OCI-LY7 (cell line): ENCODE results near the gene NMT1. TPM values are rescaled to one million over a fixed set of nuclear protein-coding genes. Genes with fewer than 3 reads are reported as not detected.

Experiments used
- BruUV-seq: library from RNA; stranded (reverse); fragments of 400-500 nt; replicated peaks from 2 replicates; lab custom pipeline; 2021; lab: Mats Ljungman, UMichigan
- CTCF ChIA-PET: fragments of 300-600 bp; sonication (Branson Sonifier 250); formaldehyde crosslinking; loops from one replicate; lab custom pipeline; 2022; ENCODE audit warnings: antibody characterized with exemption; ENCODE audit not compliant: unreplicated experiment; lab: Charles Lee
- POLR2A ChIA-PET: fragments of 300-600 bp; sonication (Branson Sonifier 250); formaldehyde crosslinking; loops from one replicate; lab custom pipeline; 2022; ENCODE audit warnings: antibody characterized with exemption; lab: Charles Lee
- DNase-seq: peaks from one replicate; pipeline ENCODE4 v3.0.0-alpha.2; 2015; ENCODE audit warnings: low spot score
- H2AFZ ChIP-seq: fragments of 200-600 bp; sonication (generic), shearing (Covaris generic); 2 replicates; pipeline ENCODE4 v1.6.1; 2014; ENCODE audit warnings: mild to moderate bottlenecking, antibody characterized with exemption, low read length, moderate library complexity
- H3K27ac ChIP-seq: fragments of 200-600 bp; sonication (generic); 2 replicates; pipeline ENCODE4 v1.5.1; 2014; ENCODE audit warnings: mixed run types, low read depth, mild to moderate bottlenecking, moderate library complexity, low read length, inconsistent platforms; ENCODE audit not compliant: poor library complexity, severe bottlenecking
- H3K36me3 ChIP-seq: fragments of 200-600 bp; sonication (generic); 2 replicates; pipeline ENCODE4 v1.6.1; 2014; ENCODE audit warnings: mild to moderate bottlenecking, antibody characterized with exemption, low read length, moderate library complexity, mixed read lengths; ENCODE audit not compliant: insufficient read depth
- H3K4me1 ChIP-seq: fragments of 200-600 bp; sonication (generic); 2 replicates; pipeline ENCODE4 v1.5.1; 2014; ENCODE audit warnings: mild to moderate bottlenecking, low read length; ENCODE audit not compliant: insufficient read depth, poor library complexity, severe bottlenecking
- H3K4me2 ChIP-seq: fragments of 200-600 bp; sonication (generic); 2 replicates; pipeline ENCODE4 v1.6.1; 2014; ENCODE audit warnings: mild to moderate bottlenecking, low read length
- H3K4me3 ChIP-seq: fragments of 200-600 bp; sonication (generic); 2 replicates; pipeline ENCODE4 v1.5.1; 2014; ENCODE audit warnings: mild to moderate bottlenecking, low read depth, low read length; ENCODE audit not compliant: poor library complexity, severe bottlenecking
- H3K79me2 ChIP-seq: fragments of 200-600 bp; sonication (generic); 2 replicates; pipeline ENCODE4 v1.6.1; 2016; ENCODE audit warnings: low read depth, mild to moderate bottlenecking, low read length, moderate library complexity, mixed read lengths; ENCODE audit not compliant: insufficient read depth
- H3K9me2 ChIP-seq: fragments of 200-600 bp; sonication (generic); 2 replicates; pipeline ENCODE4 v1.6.1; 2016; ENCODE audit warnings: mild to moderate bottlenecking, low read length, mixed read lengths; ENCODE audit not compliant: insufficient read depth
- H3K9me3 ChIP-seq: fragments of 200-600 bp; sonication (generic); 2 replicates; pipeline ENCODE4 v1.6.1; 2014; ENCODE audit warnings: mild to moderate bottlenecking, mixed run types, low read length, mixed read lengths
- H4K20me1 ChIP-seq: fragments of 200-600 bp; sonication (generic); 2 replicates; pipeline ENCODE4 v1.6.1; 2014; ENCODE audit warnings: mild to moderate bottlenecking, antibody characterized with exemption, low read length, moderate library complexity, mixed read lengths; ENCODE audit not compliant: insufficient read depth
- EZH2phosphoT487 ChIP-seq: fragments of 200-600 bp; sonication (generic); IDR thresholded peaks from 2 replicates; pipeline ENCODE4 v1.6.1; 2018; ENCODE audit warnings: low read depth, borderline replicate concordance, mild to moderate bottlenecking, mixed run types, antibody characterized with exemption, low read length, moderate library complexity, mixed read lengths
- intact Hi-C: fragments of 100-400 bp; cut with micrococcal nuclease; formaldehyde crosslinking; loops from one replicate; pipeline ENCODE4 v1.10.0; 2022; ENCODE audit not compliant: unreplicated experiment
- total RNA-seq, 2 experiments: library from RNA; depleted of rRNA in 1 of 2; stranded (reverse); fragments of >200 nt in 1 of 2; shearing (Covaris generic) in 1 of 2; gene quantifications; 2 replicates each; pipeline ENCODE4 v1.2.3, GENCODE V29; 2014 to 2022
- TF ChIP-seq, protein P1 (sequence below): fragments of 200-600 bp; sonication (generic); conservative IDR thresholded peaks from 2 replicates; pipeline ENCODE4 v1.5.1; 2014; ENCODE audit warnings: mild to moderate bottlenecking, antibody characterized with exemption, low read length, moderate library complexity, mixed read lengths

The NMT1 gene
- total RNA-seq, 2 experiments from 2014 or later: 82.3 to 134 TPM

GRCh38 chr17:45087978-45088377 lies 26.9 kb downstream of the NMT1 start:
- Histone ChIP-seq H3K36me3 (peaks cover 93% of the 10 kb centered on the region), H3K9me3 (no peaks in the 10 kb centered on the region), H3K9me2 (no peaks in the 10 kb centered on the region), H4K20me1 (no peaks in the 10 kb centered on the region), H3K27ac (no peak overlapping the region), H3K4me2 (no peak overlapping the region), H3K79me2 (no peaks in the 10 kb centered on the region), H3K4me3 (no peak overlapping the region), H2AFZ (no peak overlapping the region), H3K4me1 (no peaks in the 10 kb centered on the region)
- TF ChIP-seq EZH2phosphoT487: no peak
- TF ChIP-seq, protein P1, sequence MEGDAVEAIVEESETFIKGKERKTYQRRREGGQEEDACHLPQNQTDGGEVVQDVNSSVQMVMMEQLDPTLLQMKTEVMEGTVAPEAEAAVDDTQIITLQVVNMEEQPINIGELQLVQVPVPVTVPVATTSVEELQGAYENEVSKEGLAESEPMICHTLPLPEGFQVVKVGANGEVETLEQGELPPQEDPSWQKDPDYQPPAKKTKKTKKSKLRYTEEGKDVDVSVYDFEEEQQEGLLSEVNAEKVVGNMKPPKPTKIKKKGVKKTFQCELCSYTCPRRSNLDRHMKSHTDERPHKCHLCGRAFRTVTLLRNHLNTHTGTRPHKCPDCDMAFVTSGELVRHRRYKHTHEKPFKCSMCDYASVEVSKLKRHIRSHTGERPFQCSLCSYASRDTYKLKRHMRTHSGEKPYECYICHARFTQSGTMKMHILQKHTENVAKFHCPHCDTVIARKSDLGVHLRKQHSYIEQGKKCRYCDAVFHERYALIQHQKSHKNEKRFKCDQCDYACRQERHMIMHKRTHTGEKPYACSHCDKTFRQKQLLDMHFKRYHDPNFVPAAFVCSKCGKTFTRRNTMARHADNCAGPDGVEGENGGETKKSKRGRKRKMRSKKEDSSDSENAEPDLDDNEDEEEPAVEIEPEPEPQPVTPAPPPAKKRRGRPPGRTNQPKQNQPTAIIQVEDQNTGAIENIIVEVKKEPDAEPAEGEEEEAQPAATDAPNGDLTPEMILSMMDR: no peak
- no TSS peak for BruUV-seq
- intact Hi-C loops: no loop called here
- no peak for DNase-seq
- CTCF ChIA-PET: no interaction called here
- POLR2A ChIA-PET: interaction anchor here (0.9 kb wide), 1 partner anchor 11 kb away, joined by 4 read pairs; no protein-coding TSS in a partner anchor

DNA sequence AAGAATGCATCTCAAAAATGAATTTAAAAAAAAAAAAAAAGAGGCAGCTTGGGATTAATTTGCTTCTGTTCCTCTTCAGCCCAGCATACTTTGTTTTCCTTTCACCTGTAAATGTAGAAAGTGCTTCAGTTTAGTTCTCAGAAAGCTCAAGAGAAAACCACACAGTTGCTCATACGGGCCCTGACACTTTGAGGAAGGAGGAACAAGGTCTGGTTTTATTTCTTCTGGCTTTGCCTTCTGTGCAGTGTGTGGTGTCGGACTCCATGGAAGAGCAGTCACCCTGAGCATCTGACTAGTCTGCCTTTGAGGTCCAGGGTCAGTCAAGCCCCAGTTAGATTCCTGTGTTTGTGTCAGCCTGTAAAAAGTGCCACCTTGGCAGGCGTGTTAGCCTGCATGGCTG lies 27.6 kb downstream of the NMT1 start:
- Histone ChIP-seq H3K9me3 (no peaks in the 10 kb centered on the region), H4K20me1 (no peaks in the 10 kb centered on the region), H3K4me1 (no peaks in the 10 kb centered on the region), H3K27ac (no peak overlapping the region), H3K4me3 (no peak overlapping the region), H3K36me3 (peaks cover 93% of the 10 kb centered on the region), H3K9me2 (no peaks in the 10 kb centered on the region), H3K79me2 (no peaks in the 10 kb centered on the region), H3K4me2 (no peak overlapping the region), H2AFZ (no peak overlapping the region)
- no peak for DNase-seq
- intact Hi-C loops: no loop called here
- TF ChIP-seq, protein P1: no peak
- no peak for TF ChIP-seq EZH2phosphoT487
- CTCF ChIA-PET: no interaction called here
- BruUV-seq: no TSS peak
- POLR2A ChIA-PET: no interaction called here

GRCh38 chr17:45090711-45091110 lies 29.6 kb downstream of the NMT1 start:
- no TSS peak for BruUV-seq
- CTCF ChIA-PET: no interaction called here

More at GRCh38 chr17:45090711-45091110, 29.6 kb downstream of the NMT1 start:
- POLR2A ChIA-PET: no interaction called here
- DNase-seq: no peak
- intact Hi-C loops: no loop called here
- no peaks in the 10 kb centered on the region for H3K4me1 ChIP-seq
- H3K4me2 ChIP-seq: no peak overlapping the region
- H3K9me3 ChIP-seq: no peaks in the 10 kb centered on the region
- H4K20me1 ChIP-seq: no peaks in the 10 kb centered on the region
- H3K9me2 ChIP-seq: no peaks in the 10 kb centered on the region
- H3K36me3 ChIP-seq: peaks cover 94% of the 10 kb centered on the region
- no peak overlapping the region for H3K27ac ChIP-seq
- H3K4me3 ChIP-seq: no peak overlapping the region
- H3K79me2 ChIP-seq: no peaks in the 10 kb centered on the region
- no peak for TF ChIP-seq EZH2phosphoT487
- TF ChIP-seq, protein P1: no peak
- H2AFZ ChIP-seq: no peak overlapping the region
